CD14-positive monocyte (primary cell): Measurements from ENCODE around the gene EPS8L3. TPM values are rescaled to one million over a fixed set of nuclear protein-coding genes. Genes with fewer than 3 reads are reported as not detected.
"Not testable (repeated sequence)": the region's sequence is repeated elsewhere in the genome, so short reads cannot be mapped to it uniquely, and the experiment has no call there.

Source experiments
- DNase-seq, 3 donors: peaks; one replicate each; pipeline ENCODE4 v3.0.0-alpha.2; 2011 to 2022
- H2AFZ ChIP-seq: 2 replicates; pipeline ENCODE4 v1.6.0; 2012; ENCODE audit warnings: mild to moderate bottlenecking, low read depth, low read length, inconsistent platforms; ENCODE audit not compliant: insufficient read depth, poor library complexity, severe bottlenecking
- H3K27ac ChIP-seq, 2 donors: 1 replicate in 1 of 2; 2 replicates in 1 of 2; pipeline ENCODE4 v1.5.1; 2012 to 2013; ENCODE audit warnings: low read length in 2 of 2, control low read depth in 1 of 2, inconsistent platforms in 1 of 2, low read depth in 1 of 2, mild to moderate bottlenecking in 1 of 2
- H3K27me3 ChIP-seq, 2 donors: one replicate each; pipeline versions ENCODE4 v1.6.0 to v1.6.1; 2011 to 2013; ENCODE audit warnings: low read length in 2 of 2; ENCODE audit not compliant: control insufficient read depth in 2 of 2, insufficient read depth in 2 of 2
- H3K36me3 ChIP-seq, 2 donors: replicated peaks in 1 of 2; 1 replicate in 1 of 2; 2 replicates in 1 of 2; pipeline versions ENCODE4 v1.5.1 to v1.6.1; 2012 to 2013; ENCODE audit warnings: low read length in 2 of 2, control low read depth in 1 of 2, inconsistent platforms in 1 of 2, mild to moderate bottlenecking in 1 of 2; ENCODE audit not compliant: insufficient read depth in 2 of 2, control insufficient read depth in 1 of 2
- H3K4me1 ChIP-seq, 2 donors: 1 replicate in 1 of 2; 2 replicates in 1 of 2; pipeline versions ENCODE4 v1.5.1 to v1.6.1; 2012 to 2013; ENCODE audit warnings: low read length in 2 of 2, control low read depth in 1 of 2, inconsistent platforms in 1 of 2, mild to moderate bottlenecking in 1 of 2, moderate library complexity in 1 of 2; ENCODE audit not compliant: insufficient read depth in 2 of 2, control insufficient read depth in 1 of 2
- H3K4me2 ChIP-seq: replicated peaks from 2 replicates; pipeline ENCODE3; 2012; ENCODE audit warnings: low read length, moderate library complexity, mild to moderate bottlenecking; ENCODE audit not compliant: poor library complexity, severe bottlenecking; ENCODE audit errors: extremely low read depth
- H3K4me3 ChIP-seq, 3 experiments: fragments of 200-600 bp in 1 of 3; sonication (generic) in 1 of 3; replicated peaks in 1 of 3; 1 replicate in 2 of 3; 2 replicates in 1 of 3; pipeline ENCODE4 v1.5.1; 2011 to 2013; ENCODE audit warnings: low read length in 3 of 3, mild to moderate bottlenecking in 3 of 3, control low read depth in 2 of 3, low read depth in 2 of 3, inconsistent platforms in 1 of 3, moderate library complexity in 1 of 3
- H3K79me2 ChIP-seq: 2 replicates; pipeline ENCODE4 v1.6.0; 2012; ENCODE audit warnings: mild to moderate bottlenecking, control low read depth, inconsistent platforms, low read length, moderate library complexity; ENCODE audit not compliant: insufficient read depth
- H3K9ac ChIP-seq: 2 replicates; pipeline ENCODE4 v1.6.0; 2017; ENCODE audit warnings: low read length, mild to moderate bottlenecking; ENCODE audit not compliant: insufficient read depth, poor library complexity, severe bottlenecking
- H3K9me3 ChIP-seq, 2 donors: replicated peaks in 1 of 2; 1 replicate in 1 of 2; 2 replicates in 1 of 2; pipeline versions ENCODE4 v1.5.1 to v1.6.1; 2012 to 2013; ENCODE audit warnings: low read length in 2 of 2, control low read depth in 1 of 2; ENCODE audit not compliant: control insufficient read depth in 1 of 2, insufficient read depth in 1 of 2
- H4K20me1 ChIP-seq: 2 replicates; pipeline ENCODE4 v1.6.0; 2012; ENCODE audit warnings: mild to moderate bottlenecking, low read length, control low read depth, moderate library complexity; ENCODE audit not compliant: insufficient read depth
- H3K27ac Mint-ChIP-seq, 7 donors: one replicate each; pipeline ENCODE4 v1.8.0; 2020; ENCODE audit warnings: mild to moderate bottlenecking in 7 of 7, mixed read lengths in 7 of 7, moderate library complexity in 6 of 7, inconsistent platforms in 2 of 7
- H3K27me3 Mint-ChIP-seq, 3 donors: one replicate each; pipeline ENCODE4 v1.8.0; 2021 to 2022; ENCODE audit warnings: low read depth in 3 of 3, mild to moderate bottlenecking in 3 of 3, mixed read lengths in 3 of 3, moderate library complexity in 3 of 3, inconsistent platforms in 1 of 3
- H3K36me3 Mint-ChIP-seq, 2 donors: one replicate each; pipeline ENCODE4 v1.8.0; 2020; ENCODE audit warnings: mixed read lengths in 2 of 2, inconsistent platforms in 1 of 2, mild to moderate bottlenecking in 1 of 2
- H3K4me1 Mint-ChIP-seq: one replicate; pipeline ENCODE4 v1.8.0; 2020; ENCODE audit warnings: mild to moderate bottlenecking, mixed read lengths
- H3K4me3 Mint-ChIP-seq, 2 donors: one replicate each; pipeline ENCODE4 v1.8.0; 2020; ENCODE audit warnings: mild to moderate bottlenecking in 2 of 2, mixed read lengths in 2 of 2, moderate library complexity in 1 of 2
- H3K9me3 Mint-ChIP-seq, 7 donors: one replicate each; pipeline ENCODE4 v1.8.0; 2020 to 2022; ENCODE audit warnings: mixed read lengths in 7 of 7, mild to moderate bottlenecking in 6 of 7, moderate library complexity in 6 of 7, inconsistent platforms in 2 of 7
- CTCF ChIP-seq: fragments of 200-600 bp; IDR thresholded peaks from one replicate; pipeline ENCODE4 v1.8.0; 2022; ENCODE audit warnings: antibody characterized with exemption, mild to moderate bottlenecking
- WGBS: methylation state at CpG from one replicate; pipeline ENCODE4 v1.1.5; 2013; ENCODE audit warnings: missing lambda C conversion rate; ENCODE audit not compliant: insufficient coverage; 5-methylcytosine and 5-hydroxymethylcytosine counted together
- intact Hi-C, 2 donors: fragments of 100-400 bp; cut with micrococcal nuclease; formaldehyde crosslinking; loops; one replicate each; pipeline versions ENCODE4 v1.15.0 to v1.15.1; 2023
- polyA plus RNA-seq, 3 donors: library from polyadenylated mRNA; depleted of rRNA in 1 of 3; unstranded in 2 of 3; stranded (reverse) in 1 of 3; fragments of 300-500 nt in 2 of 3; fragments of >200 nt in 1 of 3; fragmentation: Illumina TruSeq in 2 of 3; gene quantifications; 1 replicate in 2 of 3; 2 replicates in 1 of 3; pipeline ENCODE4 v1.2.3, GENCODE V29; 2012 to 2021

Gene EPS8L3
- polyA plus RNA-seq, 3 donors = not detected

GRCh38 chr1:109800291-109800690, 36.6 kb upstream of the EPS8L3 start:
- Histone ChIP-seq H3K9ac (no peak overlapping the region), H3K27ac (no peak overlapping the region), H3K27me3 (no peaks in the 10 kb centered on the region), H4K20me1 (no peaks in the 10 kb centered on the region), H2AFZ (no peak overlapping the region), H3K4me3 (no peak overlapping the region), H3K4me1 (peaks cover 11 to 15% of the 10 kb centered on the region in 2 donors), H3K79me2 (no peaks in the 10 kb centered on the region), H3K9me3 (no peaks in the 10 kb centered on the region), H3K4me2 (no peak overlapping the region), H3K36me3 (no peaks in the 10 kb centered on the region)
- Mint-ChIP-seq H3K27ac (no peak overlapping the region), H3K4me1 (peaks cover 22% of the 10 kb centered on the region), H3K36me3 (no peaks in the 10 kb centered on the region), H3K27me3 (peaks cover 0 to 5% (median 3%) of the 10 kb centered on the region in 3 donors), H3K4me3 (no peak overlapping the region), H3K9me3 (peaks cover 0 to 2% (median 0%) of the 10 kb centered on the region in 7 donors)
- intact Hi-C loops = no loop called here
- TF ChIP-seq CTCF = no peak
- DNase-seq = no peak

GRCh38 chr1:109799445-109799844, 35.7 kb upstream of the EPS8L3 start:
- no peaks in the 10 kb centered on the region for H3K27me3 ChIP-seq
- peaks cover 0 to 2% (median 0%) of the 10 kb centered on the region in 7 donors for H3K9me3 Mint-ChIP-seq
- no peak overlapping the region for H3K4me3 Mint-ChIP-seq
- H3K27me3 Mint-ChIP-seq = peaks cover under 1 to 5% (median 3%) of the 10 kb centered on the region in 3 donors
- no peak overlapping the region for H3K27ac ChIP-seq
- no peak for TF ChIP-seq CTCF
- H3K36me3 Mint-ChIP-seq = no peaks in the 10 kb centered on the region
- intact Hi-C loops = no loop called here
- no peak overlapping the region for H3K4me3 ChIP-seq
- H3K4me2 ChIP-seq = no peak overlapping the region
- H3K27ac Mint-ChIP-seq = peak overlapping the region in 1 of 7 donors; percentile 46
- no peaks in the 10 kb centered on the region for H4K20me1 ChIP-seq
- DNase-seq = no peak
- H3K4me1 ChIP-seq = peaks cover 11 to 15% of the 10 kb centered on the region in 2 donors
- no peak overlapping the region for H3K9ac ChIP-seq
- WGBS = no CpG with 5 or more reads among the region's 1 CpG
- H3K4me1 Mint-ChIP-seq = peaks cover 22% of the 10 kb centered on the region
- H2AFZ ChIP-seq = no peak overlapping the region
- H3K79me2 ChIP-seq = no peaks in the 10 kb centered on the region
- H3K9me3 ChIP-seq = no peaks in the 10 kb centered on the region
- H3K36me3 ChIP-seq = no peaks in the 10 kb centered on the region

DNA sequence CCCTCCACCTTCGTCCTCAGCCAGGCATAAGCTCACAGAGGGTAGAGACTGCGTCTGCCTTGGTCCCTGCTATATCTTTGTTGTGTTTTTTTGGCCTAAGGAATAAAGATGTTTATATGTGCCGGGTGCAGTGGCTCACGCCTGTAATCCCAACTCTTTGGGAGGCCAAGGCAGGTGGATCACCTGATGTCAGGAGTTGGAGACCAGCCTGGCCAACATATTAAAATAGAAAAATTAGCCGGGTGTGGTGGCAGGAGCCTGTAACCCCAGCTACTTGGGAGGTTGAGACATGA, 33.5 kb upstream of the EPS8L3 start:
- H3K36me3 ChIP-seq, H3K9ac ChIP-seq, H3K9me3 ChIP-seq, H3K4me3 Mint-ChIP-seq, H3K36me3 Mint-ChIP-seq, H3K79me2 ChIP-seq, H3K27ac ChIP-seq, DNase-seq, H3K4me3 ChIP-seq, H3K27me3 ChIP-seq, intact Hi-C loops, H4K20me1 ChIP-seq, H3K4me2 ChIP-seq, H3K9me3 Mint-ChIP-seq, H3K27ac Mint-ChIP-seq, H2AFZ ChIP-seq: not testable (repeated sequence)
- Mint-ChIP-seq H3K27me3 (peaks cover 4 to 13% (median 11%) of the 10 kb centered on the region in 3 donors), H3K4me1 (peaks cover 33% of the 10 kb centered on the region)
- 86% methylated on average over 3 of the region's 5 CpGs for WGBS
- H3K4me1 ChIP-seq = peaks cover 26 to 34% of the 10 kb centered on the region in 2 donors
